ENCODE measurements around the gene GATAD2B. TPM values are rescaled to one million over a fixed set of nuclear protein-coding genes. Genes with fewer than 3 reads are reported as not detected.

Gene GATAD2B
- total RNA-seq, 1 donor, result 8.6 TPM

GRCh38 chr1:153801028-153801625 is 121.6 kb downstream of the GATAD2B start:
- H3K4me3 ChIP-seq (ENCODE audit: low read depth, low read length), result no peak overlapping the region
- no peak for TF ChIP-seq CTCF (IDR thresholded peaks at IDR 0.05; ENCODE audit: insufficient read depth, low read depth, low read length)
- DNase-seq (ENCODE audit: low read depth), result no peak

GRCh38 chr1:153800516-153800915 is 122.3 kb downstream of the GATAD2B start:
- DNase-seq (ENCODE audit: low read depth), result no peak
- no peak for TF ChIP-seq CTCF (IDR thresholded peaks at IDR 0.05; ENCODE audit: insufficient read depth, low read depth, low read length)
- no peak overlapping the region for H3K4me3 ChIP-seq (ENCODE audit: low read depth, low read length)

GRCh38 chr1:153799566-153800465 is 123.0 kb downstream of the GATAD2B start:
- TF ChIP-seq CTCF (IDR thresholded peaks at IDR 0.05; ENCODE audit: insufficient read depth, low read depth, low read length), result no peak
- no peak for DNase-seq (ENCODE audit: low read depth)
- no peak overlapping the region for H3K4me3 ChIP-seq (ENCODE audit: low read depth, low read length)

GRCh38 chr1:153799016-153799415 is 123.8 kb downstream of the GATAD2B start:
- TF ChIP-seq CTCF (IDR thresholded peaks at IDR 0.05; ENCODE audit: insufficient read depth, low read depth, low read length), result no peak
- no peak overlapping the region for H3K4me3 ChIP-seq (ENCODE audit: low read depth, low read length)
- no peak for DNase-seq (ENCODE audit: low read depth)

- no peak for TF ChIP-seq CTCF (IDR thresholded peaks at IDR 0.05; ENCODE audit: insufficient read depth, low read depth, low read length)
- no peak for DNase-seq (ENCODE audit: low read depth)
- no peak overlapping the region for H3K4me3 ChIP-seq (ENCODE audit: low read depth, low read length)
Observed at GRCh38 chr1:153798468-153798780, 124.3 kb downstream of the GATAD2B start.

GRCh38 chr1:153796786-153797659 is 125.7 kb downstream of the GATAD2B start:
- no peak overlapping the region for H3K4me3 ChIP-seq (ENCODE audit: low read depth, low read length)
- peak; percentile 85 for TF ChIP-seq CTCF (IDR thresholded peaks at IDR 0.05; ENCODE audit: insufficient read depth, low read depth, low read length)
- DNase-seq (ENCODE audit: low read depth), result peak; percentile 73

All from fibroblast of villous mesenchyme (primary cell).